ENCODE results near the gene PPHLN1.
A peak's percentile ranks its signal among the peaks of the same experiment; 100 is the strongest.

PPHLN1 gene

DNA sequence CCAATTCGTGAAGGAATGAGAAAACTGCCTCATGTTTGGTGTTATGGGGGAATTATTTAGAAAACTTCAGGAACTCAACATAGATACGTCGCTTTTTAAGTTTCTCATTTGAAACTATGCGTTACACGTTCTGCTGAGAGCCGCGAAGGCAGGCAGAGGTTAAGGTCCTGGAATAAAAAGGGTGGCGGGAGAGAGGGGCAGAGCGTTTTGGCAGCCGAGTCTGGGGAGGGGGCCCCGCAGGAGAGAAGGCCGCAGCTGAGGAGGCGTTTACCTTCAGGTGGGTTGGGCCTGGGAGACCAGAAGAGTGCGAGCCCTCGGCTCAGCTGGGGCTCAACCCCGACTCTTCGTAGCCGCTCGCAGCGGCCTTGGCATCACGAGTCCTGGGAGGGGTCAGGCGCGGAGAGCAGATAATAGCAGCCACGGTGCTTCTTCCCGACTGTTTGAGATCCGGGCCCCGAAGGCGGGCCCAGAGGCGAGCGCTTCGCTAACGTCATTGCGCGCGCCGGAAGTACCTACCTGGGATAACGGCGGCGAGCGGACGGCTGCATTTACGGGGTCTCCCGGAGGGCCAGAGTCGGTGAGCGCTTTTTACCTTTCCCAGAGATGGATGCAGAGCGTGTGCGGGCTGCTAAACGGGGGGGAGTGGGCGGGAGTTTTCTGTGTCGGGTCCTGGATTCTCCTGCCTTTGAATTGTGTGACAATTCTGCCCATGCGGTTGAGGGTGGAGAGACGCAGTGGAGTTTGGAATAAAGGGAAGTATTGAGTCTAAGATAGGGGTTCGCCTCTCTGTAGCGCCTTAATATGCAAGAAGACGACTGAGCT is at the start of gene PPHLN1, which contains the start of gene ZCRB1:
Gene PPHLN1, plus strand, starts transcription at position 515 of the 822 bp plus-strand sequence. CDS start 9,736 bp downstream, outside the sequence.
Gene ZCRB1, minus strand, starts transcription at position 442 of the 822 bp plus-strand sequence. CDS start 1,992 bp downstream, outside the sequence.
- DNase-seq: peak; percentile 61

- no peak for DNase-seq
These were observed 48.4 kb upstream of the PPHLN1 start for GRCh38 chr12:42277396-42278127.

GRCh38 chr12:42278128-42278510 is 47.8 kb upstream of the PPHLN1 start:
- DNase-seq: no peak

- DNase-seq: no peak
These were observed 44.7 kb upstream of the PPHLN1 start for GRCh38 chr12:42281278-42281677.

GRCh38 chr12:42281844-42282243 is 44.1 kb upstream of the PPHLN1 start:
- no peak for DNase-seq

- no peak for DNase-seq
These were observed 43.7 kb upstream of the PPHLN1 start for GRCh38 chr12:42282294-42282693.

DNA sequence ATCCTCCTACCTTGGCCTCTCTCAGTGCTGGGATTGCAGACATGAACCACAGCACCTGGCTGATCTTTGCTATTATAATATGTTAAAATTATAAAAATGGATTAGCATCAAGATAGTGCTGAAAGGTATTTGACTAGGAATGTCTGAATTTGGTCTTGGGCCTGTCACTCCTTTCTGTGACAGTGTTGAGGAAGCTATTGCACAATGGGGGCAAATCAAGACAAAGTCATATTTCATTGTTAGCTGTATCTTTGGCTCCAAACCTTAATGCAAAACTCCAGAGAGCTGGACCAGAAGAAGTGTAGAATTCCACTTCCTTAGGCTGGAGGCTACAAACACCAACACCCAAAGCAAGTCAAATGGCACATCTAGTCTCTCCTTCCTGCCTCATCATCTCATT is 42.2 kb upstream of the PPHLN1 start:
- no peak for DNase-seq

GRCh38 chr12:42284157-42284556 is 41.8 kb upstream of the PPHLN1 start:
- no peak for DNase-seq

GRCh38 chr12:42284876-42285275 is 41.1 kb upstream of the PPHLN1 start:
- DNase-seq: no peak

- no peak for DNase-seq
These were observed 40.5 kb upstream of the PPHLN1 start for GRCh38 chr12:42285431-42285830.

DNA sequence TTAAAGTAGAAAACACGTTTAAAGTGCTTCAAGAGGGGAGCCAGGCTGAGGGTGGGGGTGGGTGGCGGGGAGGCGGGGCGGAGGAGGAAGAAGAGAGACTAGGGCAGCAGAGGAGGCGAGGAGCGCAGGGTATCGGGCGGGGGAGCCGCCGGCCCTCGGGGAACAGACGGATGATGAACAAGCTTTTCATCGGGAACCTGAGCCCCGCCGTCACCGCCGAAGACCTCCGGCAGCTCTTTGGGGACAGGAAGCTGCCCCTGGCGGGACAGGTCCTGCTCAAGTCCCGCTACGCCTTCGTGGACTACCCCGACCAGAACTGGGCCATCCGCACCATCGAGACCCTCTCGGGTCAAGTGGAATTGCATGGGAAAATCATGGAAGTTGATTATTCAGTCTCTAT is 39.2 kb upstream of the PPHLN1 start:
- DNase-seq: no peak

DNA sequence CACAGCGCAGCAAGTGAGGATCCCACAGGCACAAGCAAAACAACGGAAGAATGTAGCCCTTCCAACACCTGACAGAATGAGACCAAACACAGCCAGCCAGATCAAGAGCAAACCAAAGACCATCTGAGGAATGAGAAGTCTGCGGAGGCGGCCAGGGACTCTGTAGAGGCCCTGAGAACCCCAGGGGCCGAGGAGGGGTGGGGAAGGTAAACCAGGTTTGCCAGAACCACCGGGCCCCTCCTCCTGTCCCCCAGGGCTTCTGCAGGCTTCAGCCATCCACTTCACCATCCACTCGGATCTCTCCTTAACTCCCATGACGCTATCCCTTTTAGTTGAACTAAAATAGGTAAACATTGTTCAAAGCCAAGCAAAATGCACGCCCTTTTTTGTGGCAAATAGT is 37.4 kb upstream of the PPHLN1 start:
- DNase-seq: no peak

- DNase-seq: no peak
These were observed 34.3 kb upstream of the PPHLN1 start for GRCh38 chr12:42291680-42292079.

DNA sequence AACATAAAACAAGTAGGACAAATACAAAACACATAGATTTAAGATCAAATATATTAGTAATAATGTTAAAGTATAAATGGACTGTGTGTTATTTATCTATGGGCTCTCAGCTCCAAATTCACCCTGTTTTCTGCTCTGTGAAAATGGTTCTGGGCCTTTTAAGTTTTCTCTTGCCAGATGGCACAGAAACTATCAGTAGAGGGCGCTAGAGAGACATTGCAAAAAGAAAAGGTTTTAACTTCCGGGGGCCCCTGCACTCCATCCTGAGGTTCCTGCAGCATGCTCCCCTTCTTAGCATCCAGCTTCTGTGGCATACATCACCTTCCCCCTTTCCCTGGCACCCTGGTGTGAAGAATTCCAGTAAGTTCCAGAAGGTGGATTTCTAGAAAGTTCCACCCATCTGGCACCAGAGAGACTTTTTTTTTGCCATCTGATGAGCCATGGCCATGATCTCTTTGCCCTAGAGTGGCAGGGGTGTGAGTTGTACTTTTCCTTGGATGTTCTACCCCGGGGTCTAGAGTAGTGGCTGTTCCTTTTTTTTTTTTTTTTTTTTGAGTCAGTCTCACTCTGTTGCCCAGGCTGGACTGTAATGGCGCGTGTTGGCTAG is 29.4 kb upstream of the PPHLN1 start:
- DNase-seq: no peak

DNA sequence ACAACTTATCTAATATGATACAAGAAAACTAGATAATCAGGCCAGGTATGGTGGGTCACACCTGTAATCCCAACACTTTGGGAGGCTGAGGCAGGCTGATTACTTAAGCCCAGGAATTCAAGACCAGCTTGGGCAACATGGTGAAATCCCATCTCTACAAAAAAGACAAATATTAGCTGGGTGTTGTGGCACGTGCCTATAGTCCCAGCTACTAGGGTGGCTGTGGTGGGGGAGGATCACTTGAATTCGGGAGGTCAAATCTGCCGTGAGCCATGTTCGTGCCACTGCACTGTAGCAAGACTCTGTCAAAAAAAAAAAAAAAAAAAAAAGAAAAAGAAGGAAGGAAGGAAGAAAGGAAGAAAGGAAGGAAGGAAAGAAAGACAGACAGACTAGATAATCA is 27.1 kb upstream of the PPHLN1 start:
- no peak for DNase-seq

- DNase-seq: peak; percentile 59
These were observed 26.3 kb upstream of the PPHLN1 start for GRCh38 chr12:42299392-42300308.

DNA sequence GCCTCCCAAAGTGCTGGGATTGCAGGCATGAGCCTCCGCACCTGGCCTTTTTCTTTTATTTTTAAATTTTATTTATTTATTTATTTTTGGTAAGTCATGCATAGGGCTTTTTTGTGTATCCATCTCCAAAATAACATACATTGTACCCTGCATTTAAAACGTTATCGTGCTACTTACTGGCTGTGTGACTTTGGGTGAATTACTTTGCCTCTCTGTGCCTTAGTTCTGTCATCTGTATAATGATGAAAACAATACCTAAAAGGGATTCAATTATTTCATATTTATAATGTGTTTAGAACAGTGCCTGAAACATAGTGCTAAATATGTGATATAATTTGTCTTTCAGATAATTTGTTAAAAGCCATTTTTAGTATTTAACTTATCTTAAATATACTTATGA is 19.7 kb upstream of the PPHLN1 start:
- no peak for DNase-seq

DNA sequence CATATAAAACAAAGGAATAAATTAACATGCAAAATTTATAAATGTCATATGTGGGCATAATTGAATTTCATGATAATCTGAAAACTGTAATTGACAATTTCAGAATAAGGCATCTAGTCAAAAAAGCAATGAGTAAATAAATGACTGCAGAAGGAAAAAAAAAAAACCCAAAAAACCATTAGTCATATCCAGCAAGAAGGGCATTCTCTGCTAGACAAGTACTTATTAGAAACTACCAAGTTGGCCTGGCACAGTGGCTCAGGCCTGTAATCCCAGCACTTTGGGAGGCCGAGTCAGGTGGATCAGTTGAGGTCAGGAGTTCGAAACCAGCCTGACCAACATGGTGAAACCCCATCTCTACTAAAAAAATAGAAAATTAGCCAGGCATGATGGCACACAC is 17.6 kb upstream of the PPHLN1 start:
- DNase-seq: no peak

GRCh38 chr12:42309996-42310395 is 16.0 kb upstream of the PPHLN1 start:
- DNase-seq: no peak

DNA sequence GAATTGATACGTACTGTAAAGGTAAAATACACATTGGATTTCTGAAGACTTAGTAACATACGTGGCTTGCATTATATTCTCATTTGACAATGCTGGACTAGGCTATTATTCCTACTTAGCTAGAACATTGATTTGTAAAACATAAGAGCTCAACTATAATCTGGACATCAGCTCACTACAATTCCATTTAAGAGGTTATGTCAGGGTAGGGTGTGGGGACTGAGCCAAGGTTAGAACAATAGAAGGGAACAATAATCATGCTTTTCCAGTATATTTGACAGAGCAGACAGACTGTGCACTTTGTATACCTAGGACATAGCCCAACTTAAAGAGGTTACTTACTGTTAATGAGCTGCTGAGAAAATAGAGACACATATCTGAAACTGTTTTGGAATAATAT is 10.9 kb upstream of the PPHLN1 start:
- DNase-seq: no peak

GRCh38 chr12:42320796-42321195 is 5.2 kb upstream of the PPHLN1 start:
- DNase-seq: no peak

GRCh38 chr12:42322567-42322966 is 3.4 kb upstream of the PPHLN1 start:
- no peak for DNase-seq

DNA sequence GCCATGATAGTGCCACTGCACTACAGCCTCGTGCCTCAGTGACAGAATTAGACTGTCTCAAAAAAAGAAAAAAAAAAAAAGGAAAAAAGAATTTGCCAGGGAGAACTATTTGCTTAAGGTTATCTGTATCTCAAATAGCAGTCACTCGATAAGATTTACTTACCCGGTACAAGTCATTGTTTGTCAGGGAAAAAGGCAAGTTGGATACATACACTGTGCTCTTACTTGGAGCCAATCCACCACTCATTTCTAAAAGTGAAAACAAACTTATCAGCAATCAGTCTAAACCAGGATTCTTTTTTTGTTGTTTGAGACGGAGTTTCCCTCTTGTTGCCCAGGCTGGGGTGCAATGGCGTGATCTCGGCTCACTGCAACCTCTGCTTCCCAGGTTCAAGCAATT is 2.1 kb upstream of the PPHLN1 start:
- DNase-seq: no peak

All from activated T-cell treated with anti-CD3 and anti-CD28 coated beads for 4 hours (primary cell).